ENCODE data around the gene FRK.

Gene FRK

DNA sequence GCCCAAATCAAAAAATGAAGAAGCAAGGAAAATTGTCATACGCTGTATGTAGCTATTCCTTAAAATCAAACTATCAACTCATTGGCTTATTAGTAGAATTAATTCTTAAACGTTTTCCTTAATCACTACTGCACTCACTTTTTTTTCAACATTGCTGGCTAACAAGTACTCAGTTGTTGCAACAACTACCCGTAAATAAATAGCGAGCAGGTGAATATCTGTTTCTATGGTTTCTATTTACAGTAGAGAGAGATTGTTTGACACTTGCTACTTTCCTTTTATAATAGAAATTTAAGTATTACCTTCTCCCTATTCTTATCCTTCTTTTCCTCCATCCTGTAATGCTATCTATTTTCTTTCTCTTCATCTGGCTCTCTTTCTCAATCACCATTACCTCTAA is 25.1 kb downstream of the FRK start:
- no peak for DNase-seq (ENCODE audit: low read depth, low spot score)

DNA sequence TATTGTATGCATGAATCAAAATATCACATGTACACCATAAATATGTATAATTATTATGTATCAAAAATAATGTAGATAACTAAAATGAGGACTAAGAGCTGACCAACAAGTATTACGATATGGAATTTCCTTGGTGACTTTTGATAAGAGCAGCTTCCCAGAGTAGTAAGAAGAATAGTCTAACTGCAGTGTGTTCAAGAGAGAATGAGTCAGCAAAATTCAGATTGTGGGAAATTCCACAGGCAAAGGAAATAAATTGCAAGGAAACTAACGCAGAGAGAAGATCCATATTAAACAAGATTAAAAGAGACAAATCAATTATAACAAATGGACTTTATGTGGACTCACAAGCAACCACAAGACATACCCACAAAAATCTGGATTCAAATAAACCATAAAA is 26.4 kb downstream of the FRK start:
- DNase-seq (ENCODE audit: low read depth, low spot score), result no peak

- DNase-seq (ENCODE audit: low read depth, low spot score), result no peak
These were observed 26.9 kb downstream of the FRK start for GRCh38 chr6:116033687-116034303.

GRCh38 chr6:116030770-116031169 is 29.9 kb downstream of the FRK start:
- DNase-seq (ENCODE audit: low read depth, low spot score), result no peak

DNA sequence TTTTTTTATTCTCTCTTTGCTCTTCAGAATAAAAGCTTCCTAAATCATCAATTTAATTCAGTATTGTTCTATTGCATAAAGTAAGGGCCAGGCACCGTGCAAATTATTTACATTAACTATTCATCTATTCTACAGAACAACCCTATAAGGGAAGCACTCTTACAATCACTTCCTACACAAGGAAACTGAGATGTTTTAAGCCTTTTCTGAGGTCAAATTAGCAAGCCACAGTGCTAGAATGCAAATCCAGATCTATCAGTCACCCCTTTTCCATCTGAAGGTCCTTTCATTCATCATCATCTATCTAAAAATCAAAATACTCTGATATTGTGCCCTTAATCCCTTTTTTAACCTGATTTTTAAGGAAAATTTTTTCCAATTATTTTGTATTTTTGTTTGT is 31.2 kb downstream of the FRK start:
- no peak for DNase-seq (ENCODE audit: low read depth, low spot score)

GRCh38 chr6:116028233-116028632 is 32.5 kb downstream of the FRK start:
- no peak for DNase-seq (ENCODE audit: low read depth, low spot score)

DNA sequence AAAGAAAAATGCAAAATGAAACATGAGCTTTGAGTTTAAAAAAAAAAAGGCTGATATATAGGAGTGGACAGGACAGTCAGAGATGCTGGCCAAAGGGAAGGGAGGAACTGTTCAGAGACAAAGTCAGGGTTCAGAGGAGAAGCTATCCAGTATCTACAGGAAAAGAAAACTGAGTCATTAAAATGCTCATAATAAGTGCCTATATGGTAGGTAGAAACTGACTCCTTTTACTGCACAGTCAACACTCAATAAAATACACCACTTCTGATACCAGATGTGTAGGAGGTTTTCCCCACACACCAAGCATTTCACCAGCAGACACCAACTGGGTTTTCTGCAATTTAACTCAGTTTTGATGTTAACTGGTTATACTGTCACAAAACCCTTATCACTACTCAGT is 32.9 kb downstream of the FRK start:
- no peak for DNase-seq (ENCODE audit: low read depth, low spot score)

DNA sequence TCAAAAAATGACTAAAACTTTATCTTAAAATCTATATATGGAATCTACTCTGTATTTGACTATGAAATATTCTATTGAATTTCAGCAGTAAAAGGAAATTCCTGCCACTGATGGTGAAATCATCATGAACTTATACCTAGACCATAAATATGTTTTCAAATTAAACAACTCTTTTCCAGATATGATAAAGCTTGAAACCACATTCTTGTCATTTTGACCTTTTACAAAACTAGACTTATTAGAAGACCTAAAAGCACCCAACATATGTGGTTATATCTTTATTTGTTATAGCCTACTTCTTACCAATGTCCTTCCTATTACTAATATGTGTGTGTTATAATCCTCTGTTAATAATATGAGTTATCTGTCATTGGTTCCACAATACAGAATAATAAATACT is 35.3 kb downstream of the FRK start:
- no peak for DNase-seq (ENCODE audit: low read depth, low spot score)

DNA sequence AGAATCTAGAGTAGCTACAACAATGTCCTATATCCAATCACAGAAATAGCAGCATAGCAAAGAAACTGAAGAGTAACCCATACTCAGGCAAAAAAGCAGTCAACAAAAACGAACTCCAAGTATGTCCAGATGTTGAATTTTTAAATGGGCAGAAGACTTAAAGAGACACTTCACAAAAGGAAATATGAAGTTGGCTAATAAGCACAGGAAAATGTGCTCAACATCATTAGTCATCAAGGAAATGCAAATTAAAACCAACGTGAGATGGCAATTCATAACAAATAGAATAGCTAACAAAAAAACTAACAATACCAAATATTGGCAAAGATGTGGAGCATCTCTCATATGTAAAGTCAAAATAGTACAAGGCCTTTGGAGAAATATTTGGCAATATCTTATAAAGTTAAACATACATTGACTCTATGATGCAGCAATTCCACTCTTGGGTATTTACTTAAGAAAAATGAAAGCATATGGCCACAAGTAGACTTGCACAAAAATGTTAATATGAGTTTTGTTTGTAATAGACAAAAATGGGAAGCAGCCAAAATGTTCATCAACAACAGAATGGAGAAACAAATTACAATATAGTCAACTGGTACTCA is 37.7 kb downstream of the FRK start:
- DNase-seq (ENCODE audit: low read depth, low spot score), result no peak

GRCh38 chr6:116020738-116021137 is 40.0 kb downstream of the FRK start:
- no peak for DNase-seq (ENCODE audit: low read depth, low spot score)

- DNase-seq (ENCODE audit: low read depth, low spot score), result no peak
These were observed 41.3 kb downstream of the FRK start for GRCh38 chr6:116019428-116019827.

GRCh38 chr6:116018976-116019375 is 41.7 kb downstream of the FRK start:
- no peak for DNase-seq (ENCODE audit: low read depth, low spot score)

GRCh38 chr6:116017546-116018295 is 43.0 kb downstream of the FRK start:
- no peak for DNase-seq (ENCODE audit: low read depth, low spot score)

DNA sequence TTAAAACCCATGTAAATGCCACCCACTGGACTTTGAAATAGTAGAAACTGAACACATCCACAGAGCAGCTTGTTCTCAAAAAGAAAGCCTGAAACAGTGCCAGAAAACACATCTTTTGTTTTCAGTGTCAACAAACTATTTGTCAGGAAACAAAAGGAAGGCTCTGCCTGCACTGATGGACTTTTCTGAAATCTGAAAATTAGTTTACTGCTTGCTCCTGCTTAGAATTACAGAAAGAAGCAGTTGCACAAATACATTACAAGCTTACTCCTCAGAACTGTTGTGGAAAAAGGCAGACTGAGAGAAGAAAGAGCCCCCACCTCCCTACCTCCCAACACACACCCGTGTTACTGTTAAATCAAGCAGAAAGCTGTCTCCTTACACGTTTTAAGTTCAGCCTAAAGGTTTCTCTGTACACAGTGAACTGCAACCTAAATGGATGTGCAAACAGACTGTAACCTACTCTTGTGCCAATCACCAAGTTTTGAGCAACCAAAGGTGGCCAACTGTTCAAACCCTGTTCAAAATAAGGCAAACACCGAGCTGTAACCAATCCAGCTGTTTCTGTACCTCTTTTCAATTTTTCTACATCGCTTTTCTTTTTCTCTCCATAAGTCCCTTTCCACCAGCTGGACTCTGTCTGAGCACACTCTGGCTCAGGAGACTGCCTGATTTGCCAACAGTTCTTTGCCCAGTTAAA is 43.7 kb downstream of the FRK start:
- DNase-seq (ENCODE audit: low read depth, low spot score), result no peak

DNA sequence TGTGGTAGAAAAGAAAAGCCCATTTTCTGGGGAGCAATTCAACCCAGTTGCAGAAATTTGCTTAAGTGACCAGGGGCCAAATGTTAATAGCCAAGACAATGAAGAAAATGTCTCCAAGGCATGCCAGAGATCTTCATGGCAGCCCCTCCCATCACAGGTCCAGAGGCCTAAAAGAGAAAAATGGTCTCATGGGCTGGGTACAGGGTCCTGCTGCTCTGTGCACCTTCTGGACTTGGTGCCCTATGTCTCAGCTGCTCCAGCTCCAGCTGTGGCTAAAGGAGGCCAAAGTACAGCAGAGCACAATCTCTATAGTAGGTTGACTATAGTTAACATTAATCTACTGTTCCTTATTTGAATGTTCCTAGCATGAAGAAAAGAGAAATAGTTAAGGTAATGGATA is 44.7 kb downstream of the FRK start:
- DNase-seq (ENCODE audit: low read depth, low spot score), result no peak

GRCh38 chr6:116015561-116015960 is 45.1 kb downstream of the FRK start:
- no peak for DNase-seq (ENCODE audit: low read depth, low spot score)

DNA sequence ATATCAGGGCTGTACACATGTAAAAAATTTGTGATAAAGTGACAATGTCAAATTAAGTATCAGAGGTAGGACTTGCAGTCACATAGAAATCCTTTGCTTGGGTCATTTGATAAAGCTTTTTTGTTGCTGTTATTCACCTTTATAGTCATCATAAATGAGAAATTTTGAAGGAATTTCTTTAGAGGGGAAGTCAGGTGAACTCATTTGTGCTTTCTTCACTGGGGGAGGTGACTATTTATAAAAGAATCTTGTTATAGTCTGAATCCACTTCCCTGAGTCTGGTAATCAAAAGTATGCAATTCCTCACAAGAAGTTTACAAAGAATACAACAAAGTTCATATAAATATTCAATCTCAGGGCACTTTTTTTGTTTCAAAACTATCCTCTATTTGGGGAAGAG is 47.7 kb downstream of the FRK start:
- DNase-seq (ENCODE audit: low read depth, low spot score), result no peak

DNA sequence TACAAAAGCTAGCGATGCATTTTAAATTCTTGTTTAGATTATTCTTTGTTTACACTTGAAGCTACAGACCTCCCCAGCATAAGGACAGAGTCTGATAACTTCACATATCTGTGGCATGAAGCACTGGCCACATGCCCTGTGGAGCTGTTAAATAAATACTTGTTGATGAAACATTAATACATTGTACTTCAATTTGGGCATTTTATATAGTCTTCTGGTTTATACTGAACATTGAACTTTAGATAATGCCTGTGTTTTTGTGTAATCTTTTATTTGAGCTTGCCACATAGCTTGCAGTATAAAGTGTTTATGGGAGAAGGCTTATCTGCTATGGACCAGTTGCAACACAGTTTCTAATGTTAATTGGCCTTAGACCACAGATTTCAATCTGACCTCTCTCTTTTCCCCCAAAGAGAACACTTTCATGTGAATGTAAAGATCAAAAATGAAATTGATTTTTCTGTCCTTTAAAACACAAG is 48.2 kb downstream of the FRK start:
- no peak for DNase-seq (ENCODE audit: low read depth, low spot score)

DNA sequence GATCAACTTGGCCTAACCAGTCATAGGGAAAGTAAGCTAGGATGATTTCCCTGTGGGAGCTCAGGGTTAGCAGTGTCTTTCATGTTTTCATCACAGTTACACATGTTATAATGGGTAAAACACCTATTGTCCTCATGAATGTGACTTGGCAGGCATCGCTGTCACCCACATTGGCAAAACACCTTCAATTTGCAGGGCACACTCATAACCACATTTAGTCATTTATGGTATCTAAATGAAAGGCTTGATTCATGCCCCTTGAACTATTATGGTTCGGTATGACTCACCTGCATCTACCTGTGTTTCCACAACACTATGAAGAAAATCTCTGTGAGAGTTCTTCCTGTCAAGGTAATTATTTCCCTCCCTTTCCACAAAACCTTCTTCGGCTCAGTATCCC is 49.2 kb downstream of the FRK start:
- DNase-seq (ENCODE audit: low read depth, low spot score), result no peak

DNA sequence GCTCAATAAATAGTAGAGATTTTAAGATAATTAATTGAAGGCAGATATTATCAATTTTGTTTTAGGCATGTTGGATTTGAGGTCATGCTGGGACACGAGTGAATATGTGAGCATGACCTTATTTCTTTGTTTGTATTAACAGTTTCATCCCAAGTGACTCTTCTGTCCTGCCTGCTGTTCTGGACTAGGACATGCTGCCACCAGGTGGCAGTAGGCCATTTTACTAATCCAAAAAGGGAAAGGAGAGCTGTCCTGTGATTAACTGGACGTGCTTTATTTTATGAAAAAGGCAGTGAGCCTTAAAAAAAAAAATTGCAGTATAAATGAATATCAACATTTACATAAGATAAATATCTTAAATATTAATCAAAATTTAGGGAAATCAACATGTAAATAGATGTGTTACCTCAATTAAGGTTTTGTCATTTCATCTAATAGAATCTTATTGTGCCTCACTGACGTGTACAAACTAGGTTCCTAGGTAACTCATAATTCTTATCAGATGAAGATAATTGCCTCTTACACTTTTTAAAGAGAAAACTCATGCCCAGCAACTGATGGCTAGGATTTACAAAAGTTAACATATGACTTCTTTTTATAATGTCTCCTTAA is 49.8 kb downstream of the FRK start:
- peak; percentile 12 for DNase-seq (ENCODE audit: low read depth, low spot score)

DNA sequence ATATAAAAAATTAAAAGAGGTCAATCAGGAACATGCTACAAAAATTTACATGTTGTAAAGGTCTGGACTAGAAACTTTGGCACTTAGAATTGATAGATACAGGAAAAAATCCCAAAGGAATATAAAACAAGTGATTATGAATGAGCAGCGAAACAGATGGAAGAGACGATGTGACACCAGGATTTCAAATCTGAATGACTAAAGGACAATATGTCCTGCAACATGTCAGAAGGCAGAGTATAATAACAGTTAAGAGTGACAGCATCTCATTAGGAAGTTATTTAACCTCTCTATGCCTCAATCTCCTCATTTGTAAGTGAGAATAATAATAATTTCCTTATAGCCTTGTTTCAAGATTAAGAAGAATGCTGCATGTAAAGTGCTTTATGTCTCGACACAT is 50.3 kb downstream of the FRK start:
- no peak for DNase-seq (ENCODE audit: low read depth, low spot score)
